ENCODE results near the gene GZF1. TPM values are rescaled to one million over a fixed set of nuclear protein-coding genes. Genes with fewer than 3 reads are reported as not detected.
"Not testable (repeated sequence)": the region's sequence is repeated elsewhere in the genome, so short reads cannot be mapped to it uniquely, and the experiment has no call there.

GZF1 gene
- polyA plus RNA-seq, 1 experiment: 22.7 TPM

DNA sequence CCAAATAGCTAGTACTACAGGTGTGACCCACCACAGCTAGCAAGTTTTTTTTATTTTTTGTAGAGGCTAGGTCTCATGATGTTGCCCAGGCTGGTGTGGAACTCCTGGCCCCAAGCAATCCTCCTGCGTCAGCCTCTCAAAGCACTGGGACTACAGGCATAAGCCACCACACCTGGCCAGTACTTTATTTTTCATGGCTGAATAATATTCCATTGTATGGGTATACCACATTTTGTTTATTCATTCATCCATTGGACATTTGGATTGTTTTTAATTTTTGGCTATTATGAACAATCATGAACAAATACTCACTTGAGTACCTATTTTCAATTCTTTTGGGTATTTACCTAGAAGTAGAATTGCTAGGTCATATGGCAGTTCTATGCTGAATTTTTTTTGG lies 18.4 kb upstream of the GZF1 start:
- H3K27me3 ChIP-seq (ENCODE audit: control insufficient read depth, insufficient read depth, low read length): peaks cover 2% of the 10 kb centered on the region; the same call in 1 of the 2 replicates
- no peak for DNase-seq (ENCODE audit: low read depth)
- TF ChIP-seq, protein P1, sequence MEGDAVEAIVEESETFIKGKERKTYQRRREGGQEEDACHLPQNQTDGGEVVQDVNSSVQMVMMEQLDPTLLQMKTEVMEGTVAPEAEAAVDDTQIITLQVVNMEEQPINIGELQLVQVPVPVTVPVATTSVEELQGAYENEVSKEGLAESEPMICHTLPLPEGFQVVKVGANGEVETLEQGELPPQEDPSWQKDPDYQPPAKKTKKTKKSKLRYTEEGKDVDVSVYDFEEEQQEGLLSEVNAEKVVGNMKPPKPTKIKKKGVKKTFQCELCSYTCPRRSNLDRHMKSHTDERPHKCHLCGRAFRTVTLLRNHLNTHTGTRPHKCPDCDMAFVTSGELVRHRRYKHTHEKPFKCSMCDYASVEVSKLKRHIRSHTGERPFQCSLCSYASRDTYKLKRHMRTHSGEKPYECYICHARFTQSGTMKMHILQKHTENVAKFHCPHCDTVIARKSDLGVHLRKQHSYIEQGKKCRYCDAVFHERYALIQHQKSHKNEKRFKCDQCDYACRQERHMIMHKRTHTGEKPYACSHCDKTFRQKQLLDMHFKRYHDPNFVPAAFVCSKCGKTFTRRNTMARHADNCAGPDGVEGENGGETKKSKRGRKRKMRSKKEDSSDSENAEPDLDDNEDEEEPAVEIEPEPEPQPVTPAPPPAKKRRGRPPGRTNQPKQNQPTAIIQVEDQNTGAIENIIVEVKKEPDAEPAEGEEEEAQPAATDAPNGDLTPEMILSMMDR (IDR thresholded peaks at IDR 0.05; ENCODE audit: insufficient read depth, low read depth, low read length): no peak
- POLR2A ChIA-PET: no interaction called here
- CTCF ChIA-PET: interaction anchor here (8.4 kb wide), 1 partner anchor 651 kb away, joined by 91 read pairs; no protein-coding TSS in a partner anchor
- H3K36me3 ChIP-seq (ENCODE audit: control insufficient read depth, insufficient read depth, low read length): no peaks in the 10 kb centered on the region
- no peak overlapping the region for H3K4me3 ChIP-seq (ENCODE audit: low read depth, low read length)

DNA sequence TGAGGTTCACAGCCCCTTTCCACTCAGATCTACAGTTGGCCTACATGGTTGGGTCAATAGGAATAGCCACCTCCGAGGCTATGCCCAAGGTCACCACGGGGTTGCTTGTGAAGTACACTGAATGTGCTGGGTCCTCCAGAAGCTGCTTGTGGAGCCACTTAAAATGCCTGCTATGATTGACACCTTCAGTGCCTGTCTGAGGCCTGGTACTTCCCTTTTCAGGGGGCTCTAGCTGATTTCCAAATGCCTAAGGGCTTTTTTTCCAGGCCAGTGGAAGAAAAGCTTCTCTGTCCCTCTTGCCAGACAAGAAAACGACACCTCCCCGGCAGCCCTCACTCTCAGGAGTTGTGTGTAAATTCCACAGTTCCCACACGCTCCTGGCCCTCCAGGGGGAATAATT lies 17.6 kb upstream of the GZF1 start:
- Histone ChIP-seq H3K4me3 (ENCODE audit: low read depth, low read length) (no peak overlapping the region), H3K27me3 (ENCODE audit: control insufficient read depth, insufficient read depth, low read length) (peaks cover 2% of the 10 kb centered on the region; the same call in 1 of the 2 replicates), H3K36me3 (ENCODE audit: control insufficient read depth, insufficient read depth, low read length) (no peaks in the 10 kb centered on the region)
- TF ChIP-seq, protein P1 (IDR thresholded peaks at IDR 0.05; ENCODE audit: insufficient read depth, low read depth, low read length): no peak
- DNase-seq (ENCODE audit: low read depth): no peak
- CTCF ChIA-PET: interaction anchor here (0.7 to 8.4 kb wide), 2 partner anchors 24 to 652 kb away, joined by 3 to 91 read pairs; no protein-coding TSS in a partner anchor
- POLR2A ChIA-PET: no interaction called here

DNA sequence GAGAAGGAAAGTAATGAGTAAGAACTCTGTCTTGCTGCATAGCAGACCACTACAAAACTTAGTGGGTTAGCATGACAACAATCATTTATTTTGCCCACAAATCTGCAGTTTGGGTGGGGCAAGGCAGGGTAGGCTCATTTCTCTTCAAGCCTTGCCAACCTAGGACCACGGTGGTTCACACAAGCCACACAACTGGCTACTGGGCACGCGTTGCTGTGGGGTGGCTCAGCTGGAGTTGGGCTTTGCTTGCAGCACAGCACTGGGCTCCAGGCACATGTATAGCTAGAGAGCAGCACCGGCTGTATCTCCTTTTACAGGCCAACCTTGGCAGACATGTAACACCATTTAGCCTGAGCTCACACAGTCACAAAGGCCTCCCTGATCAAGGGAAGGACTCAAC lies 16.0 kb upstream of the GZF1 start:
- Histone ChIP-seq H3K36me3 (ENCODE audit: control insufficient read depth, insufficient read depth, low read length) (no peaks in the 10 kb centered on the region), H3K4me3 (ENCODE audit: low read depth, low read length) (no peak overlapping the region), H3K27me3 (ENCODE audit: control insufficient read depth, insufficient read depth, low read length) (peaks cover 2% of the 10 kb centered on the region; the same call in 1 of the 2 replicates)
- DNase-seq (ENCODE audit: low read depth): no peak
- ChIA-PET CTCF (no interaction called here), POLR2A (no interaction called here)
- TF ChIP-seq, protein P1 (IDR thresholded peaks at IDR 0.05; ENCODE audit: insufficient read depth, low read depth, low read length): no peak

DNA sequence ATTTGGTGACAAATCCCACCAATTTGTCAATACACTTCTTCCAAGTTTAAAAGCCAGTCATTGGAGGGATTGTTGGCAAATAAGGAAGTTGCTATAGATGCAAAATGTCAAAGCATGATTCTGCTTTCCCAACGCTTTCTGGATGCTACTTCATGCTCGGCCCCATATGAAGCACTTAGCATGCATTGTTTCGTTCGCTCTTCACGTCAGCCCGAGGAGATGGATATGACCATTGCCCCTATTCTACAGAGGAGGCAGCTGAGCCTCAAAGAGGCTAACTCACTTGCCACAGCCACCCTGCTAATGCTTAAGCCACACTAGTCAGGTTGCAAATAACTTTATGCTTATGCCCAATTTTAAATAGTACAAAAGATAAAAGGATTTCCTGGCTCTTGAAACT lies 14.2 kb upstream of the GZF1 start:
- TF ChIP-seq, protein P1 (IDR thresholded peaks at IDR 0.05; ENCODE audit: insufficient read depth, low read depth, low read length): no peak
- ChIA-PET POLR2A (no interaction called here), CTCF (interaction anchor here (0.8 kb wide), 1 partner anchor 547 kb away, joined by 4 read pairs; no protein-coding TSS in a partner anchor)
- no peak overlapping the region for H3K4me3 ChIP-seq (ENCODE audit: low read depth, low read length)
- no peaks in the 10 kb centered on the region for H3K36me3 ChIP-seq (ENCODE audit: control insufficient read depth, insufficient read depth, low read length)
- H3K27me3 ChIP-seq (ENCODE audit: control insufficient read depth, insufficient read depth, low read length): no peaks in the 10 kb centered on the region; the same call in 1 of the 2 replicates
- no peak for DNase-seq (ENCODE audit: low read depth)

DNA sequence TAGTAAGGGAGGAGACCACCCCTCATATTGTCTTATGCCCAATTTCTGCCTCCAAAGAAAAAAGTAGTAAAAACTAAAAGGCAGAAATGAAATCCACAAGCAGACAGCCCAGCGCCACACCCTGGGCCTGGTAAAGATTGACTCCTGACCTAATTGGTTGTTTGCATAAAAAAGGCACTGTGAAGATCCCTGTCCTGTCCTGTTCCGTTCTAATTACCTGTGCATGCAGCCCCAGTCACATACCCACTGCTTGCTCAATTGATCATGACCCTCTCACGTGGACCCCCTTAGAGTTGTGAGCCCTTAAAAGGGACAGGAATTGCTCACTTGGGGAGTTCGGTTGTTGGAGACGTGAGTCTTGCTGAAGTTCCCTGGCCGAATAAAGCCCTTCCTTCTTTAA lies 13.5 kb upstream of the GZF1 start:
- H3K27me3 ChIP-seq (ENCODE audit: control insufficient read depth, insufficient read depth, low read length); DNase-seq (ENCODE audit: low read depth); POLR2A ChIA-PET; H3K36me3 ChIP-seq (ENCODE audit: control insufficient read depth, insufficient read depth, low read length); H3K4me3 ChIP-seq (ENCODE audit: low read depth, low read length): not testable (repeated sequence)
- CTCF ChIA-PET: interaction anchor here (2.4 kb wide), 1 partner anchor 8 kb away, joined by 17 read pairs; no protein-coding TSS in a partner anchor

Measured in BJ (cell line).